GM18526 (cell line): ENCODE data around the gene GARIN3.

ENCODE experiments used
- POLR2A ChIP-seq: IDR thresholded peaks from 3 replicates; pipeline ENCODE4 v1.6.1; 2011; ENCODE audit not compliant: insufficient read length; ENCODE audit errors: extremely low read depth

Gene GARIN3

GRCh38 chr5:157130925-157131324 is 35.1 kb downstream of the GARIN3 start:
- TF ChIP-seq POLR2A, result no peak

GRCh38 chr5:157121709-157122108 is 44.4 kb downstream of the GARIN3 start:
- TF ChIP-seq POLR2A, result no peak

- no peak for TF ChIP-seq POLR2A
Measured at GRCh38 chr5:157120102-157120501, 46.0 kb downstream of the GARIN3 start.

GRCh38 chr5:157116483-157116954 is 49.5 kb downstream of the GARIN3 start:
- no peak for TF ChIP-seq POLR2A

GRCh38 chr5:157115502-157115901 is 50.6 kb downstream of the GARIN3 start:
- no peak for TF ChIP-seq POLR2A

GRCh38 chr5:157115012-157115411 is 51.1 kb downstream of the GARIN3 start:
- no peak for TF ChIP-seq POLR2A

GRCh38 chr5:157113002-157113401 is 53.1 kb downstream of the GARIN3 start:
- TF ChIP-seq POLR2A, result no peak
